ENCODE data around the gene CSNK2A2.

DNA sequence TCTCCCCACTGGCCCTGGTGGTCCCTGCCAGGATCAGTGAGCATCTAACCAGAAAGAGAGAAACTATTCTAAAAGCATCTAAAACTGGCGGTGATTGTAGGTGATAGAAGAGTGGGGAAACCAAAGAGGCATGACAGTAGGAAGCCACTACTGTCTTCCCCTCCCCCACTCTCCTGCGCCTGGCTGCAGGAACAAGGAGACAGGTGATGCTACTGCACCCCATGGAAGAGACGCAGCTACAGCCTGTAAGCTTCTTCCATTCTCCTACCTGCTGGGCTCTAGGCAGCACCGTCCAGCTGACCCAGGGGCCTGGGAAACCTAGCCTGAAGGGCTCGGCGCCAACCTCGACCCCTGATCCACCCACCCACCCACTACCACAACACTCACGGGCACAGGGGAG is 32.4 kb upstream of the CSNK2A2 start:
- TF ChIP-seq EZH2phosphoT487 (conservative IDR thresholded peaks at IDR 0.05; ENCODE audit: low read length): no peak
- TF ChIP-seq, protein P1, sequence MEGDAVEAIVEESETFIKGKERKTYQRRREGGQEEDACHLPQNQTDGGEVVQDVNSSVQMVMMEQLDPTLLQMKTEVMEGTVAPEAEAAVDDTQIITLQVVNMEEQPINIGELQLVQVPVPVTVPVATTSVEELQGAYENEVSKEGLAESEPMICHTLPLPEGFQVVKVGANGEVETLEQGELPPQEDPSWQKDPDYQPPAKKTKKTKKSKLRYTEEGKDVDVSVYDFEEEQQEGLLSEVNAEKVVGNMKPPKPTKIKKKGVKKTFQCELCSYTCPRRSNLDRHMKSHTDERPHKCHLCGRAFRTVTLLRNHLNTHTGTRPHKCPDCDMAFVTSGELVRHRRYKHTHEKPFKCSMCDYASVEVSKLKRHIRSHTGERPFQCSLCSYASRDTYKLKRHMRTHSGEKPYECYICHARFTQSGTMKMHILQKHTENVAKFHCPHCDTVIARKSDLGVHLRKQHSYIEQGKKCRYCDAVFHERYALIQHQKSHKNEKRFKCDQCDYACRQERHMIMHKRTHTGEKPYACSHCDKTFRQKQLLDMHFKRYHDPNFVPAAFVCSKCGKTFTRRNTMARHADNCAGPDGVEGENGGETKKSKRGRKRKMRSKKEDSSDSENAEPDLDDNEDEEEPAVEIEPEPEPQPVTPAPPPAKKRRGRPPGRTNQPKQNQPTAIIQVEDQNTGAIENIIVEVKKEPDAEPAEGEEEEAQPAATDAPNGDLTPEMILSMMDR (IDR thresholded peaks at IDR 0.05; ENCODE audit: insufficient read depth, low read length, poor library complexity, severe bottlenecking): no peak
